ENCODE data around the gene TDP1. TPM values are rescaled to one million over a fixed set of nuclear protein-coding genes. Genes with fewer than 3 reads are reported as not detected.

TDP1 gene
- total RNA-seq, 4 donors from 2014 or later: 0.75 to 28.3 (median 14.5) TPM

- no peak for DNase-seq
- in situ Hi-C loops (cut with MboI; ENCODE audit: low pct_ligation_motif_present in 1 of 4, low pct_unique_long_range_greater_than_20kb in 1 of 4, low sequenced_read_pairs in 3 of 4) (no loop called here), intact Hi-C loops (cut with DNase I; ENCODE audit: low total_unique reads) (no loop called here)
- H3K36me3 ChIP-seq: peaks cover 0 to 11% (median 0%) of the 10 kb centered on the region in 4 donors
- no peaks in the 10 kb centered on the region for H3K27me3 ChIP-seq
- no peaks in the 10 kb centered on the region for H3K9me3 ChIP-seq
- no peaks in the 10 kb centered on the region for H3K4me1 ChIP-seq
- no peak overlapping the region for H3K4me3 ChIP-seq
- TF ChIP-seq EP300 (IDR thresholded peaks at IDR 0.05; ENCODE audit: low read depth) (no peak), CTCF (IDR thresholded peaks at IDR 0.05) (no peak), POLR2AphosphoS5 (IDR thresholded peaks at IDR 0.05) (no peak), POLR2A (IDR thresholded peaks at IDR 0.05) (no peak)
- no peak overlapping the region for H3K27ac ChIP-seq
Measured at GRCh38 chr14:89947344-89947743, 8.4 kb upstream of the TDP1 start.

DNA sequence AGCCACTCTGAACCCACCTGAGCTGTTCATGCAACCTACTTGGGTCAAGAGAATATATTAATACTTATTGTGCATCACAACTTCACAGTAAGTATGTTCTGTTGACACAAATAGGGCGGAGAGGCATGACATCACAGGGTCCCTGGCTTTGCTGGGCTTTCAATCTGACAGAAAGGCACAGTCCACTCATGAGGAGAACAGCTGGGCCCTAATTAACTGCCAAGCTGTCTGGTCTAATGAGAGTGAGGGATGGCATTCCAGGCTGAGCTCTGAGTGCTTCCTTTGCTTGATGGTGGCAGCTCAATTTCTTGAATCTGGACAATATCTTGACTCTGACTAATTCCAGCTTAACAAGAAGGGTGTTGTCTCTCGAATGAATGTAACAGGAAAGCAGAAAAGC is 3.2 kb upstream of the TDP1 start:
- Histone ChIP-seq H3K4me1 (peaks cover 4 to 21% (median 19%) of the 10 kb centered on the region in 4 donors), H3K9me3 (no peaks in the 10 kb centered on the region), H3K36me3 (peaks cover 0 to 11% (median 0%) of the 10 kb centered on the region in 4 donors), H3K27me3 (no peaks in the 10 kb centered on the region), H3K4me3 (no peak overlapping the region), H3K27ac (no peak overlapping the region)
- no peak for TF ChIP-seq CTCF (IDR thresholded peaks at IDR 0.05)
- TF ChIP-seq POLR2A (IDR thresholded peaks at IDR 0.05): no peak
- TF ChIP-seq EP300 (IDR thresholded peaks at IDR 0.05; ENCODE audit: low read depth): no peak
- no peak for TF ChIP-seq POLR2AphosphoS5 (IDR thresholded peaks at IDR 0.05)
- in situ Hi-C loops (cut with MboI; ENCODE audit: low pct_ligation_motif_present in 1 of 4, low pct_unique_long_range_greater_than_20kb in 1 of 4, low sequenced_read_pairs in 3 of 4) (loop anchor here in 1 of 4 donors (25.0 kb wide), 1 partner anchor 285 kb away; no protein-coding TSS in a partner anchor), intact Hi-C loops (cut with DNase I; ENCODE audit: low total_unique reads) (no loop called here)
- DNase-seq: no peak
- WGBS, 2 donors (ENCODE audit: low coverage in 1 of 2): 57 to 79% methylated on average over 1 to 2 of the region's 2 CpGs

DNA sequence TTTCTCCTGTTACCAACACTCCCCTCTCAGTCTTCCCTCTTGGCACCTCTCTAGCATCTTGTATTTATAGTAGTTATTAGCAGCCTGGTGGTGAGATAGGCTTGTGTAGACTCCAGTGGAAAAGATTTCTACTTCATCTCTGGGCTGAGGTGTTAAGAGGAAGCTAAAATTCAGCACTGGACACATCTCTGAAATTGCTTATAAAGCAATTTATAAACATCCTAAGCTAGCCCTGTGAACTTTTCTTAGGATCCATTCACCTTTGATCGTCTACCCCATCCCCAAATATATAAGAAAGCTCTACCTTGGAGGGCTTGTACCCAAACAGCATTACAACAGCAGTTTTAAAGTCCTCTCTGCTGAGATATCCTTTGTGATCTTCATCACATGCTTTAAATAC is 2.1 kb upstream of the TDP1 start:
- no peak overlapping the region for H3K4me3 ChIP-seq
- no peak for DNase-seq
- no peaks in the 10 kb centered on the region for H3K27me3 ChIP-seq
- no peaks in the 10 kb centered on the region for H3K9me3 ChIP-seq
- intact Hi-C loops (cut with DNase I; ENCODE audit: low total_unique reads): no loop called here
- 50 to 65% methylated on average over 1 of the region's 1 CpG for WGBS, 2 donors (ENCODE audit: low coverage in 1 of 2)
- peaks cover 0 to 11% (median 0%) of the 10 kb centered on the region in 4 donors for H3K36me3 ChIP-seq
- in situ Hi-C loops (cut with MboI; ENCODE audit: low pct_ligation_motif_present in 1 of 4, low pct_unique_long_range_greater_than_20kb in 1 of 4, low sequenced_read_pairs in 3 of 4): loop anchor here in 1 of 4 donors (25.0 kb wide), 1 partner anchor 284 kb away; no protein-coding TSS in a partner anchor
- H3K27ac ChIP-seq: no peak overlapping the region
- no peak for TF ChIP-seq POLR2A (IDR thresholded peaks at IDR 0.05)
- no peak for TF ChIP-seq CTCF (IDR thresholded peaks at IDR 0.05)
- no peak for TF ChIP-seq EP300 (IDR thresholded peaks at IDR 0.05; ENCODE audit: low read depth)
- TF ChIP-seq POLR2AphosphoS5 (IDR thresholded peaks at IDR 0.05): no peak
- H3K4me1 ChIP-seq: peaks cover 4 to 24% (median 19%) of the 10 kb centered on the region in 4 donors

DNA sequence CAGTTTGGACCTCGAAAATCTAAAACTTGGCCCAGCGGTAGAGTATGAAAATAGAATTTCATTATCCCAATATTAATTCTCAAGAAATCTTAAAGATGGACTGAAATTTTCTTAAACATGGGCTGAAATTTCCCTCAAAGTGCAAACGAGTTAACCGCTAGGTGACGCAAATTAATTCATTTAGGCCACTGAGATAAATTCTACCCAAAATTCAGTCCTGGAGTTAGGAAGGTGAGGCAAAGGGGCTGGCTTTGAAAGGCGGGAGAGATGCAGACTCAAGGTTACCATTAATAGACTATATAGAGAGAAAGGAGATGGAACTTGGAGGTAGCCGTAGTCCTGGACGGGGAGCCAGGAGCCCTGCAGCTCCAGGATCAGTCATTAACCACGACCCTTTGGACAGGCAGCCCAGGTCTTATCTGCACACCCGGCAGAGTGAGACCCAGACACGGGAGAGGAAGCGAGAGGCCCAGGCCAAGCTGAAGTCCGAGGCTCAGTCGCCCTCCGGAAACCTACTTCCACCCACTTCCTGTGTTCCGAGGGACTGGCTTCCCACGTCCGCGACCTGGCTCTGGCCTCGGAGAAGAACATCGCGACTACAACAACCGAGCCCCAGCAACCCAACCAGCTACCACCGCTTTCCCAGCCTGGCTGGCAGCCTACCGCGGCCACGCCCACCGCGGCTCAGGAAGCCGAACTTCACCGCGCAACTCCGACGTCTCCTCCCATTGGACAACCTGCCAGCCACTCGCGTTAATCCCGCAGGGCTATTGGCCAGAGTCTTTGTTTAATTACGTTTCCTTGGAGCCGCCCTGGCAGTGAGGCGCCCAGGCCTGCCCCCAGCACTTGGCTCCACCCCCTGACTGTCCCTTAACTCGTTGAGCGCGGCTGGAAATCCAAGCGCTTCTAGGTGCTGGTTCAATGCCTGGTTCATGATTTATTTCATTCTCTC is 1.4 kb upstream of the TDP1 start, which contains the start of gene EFCAB11:
EFCAB11 (minus strand) TSS at position 661 of the 952 bp plus-strand sequence; CDS start at position 591, 70 bp downstream.
- H3K27ac ChIP-seq: peak within 1 kb of the TSS; percentile 86 to 98 (median 96)
- in situ Hi-C loops (cut with MboI; ENCODE audit: low pct_ligation_motif_present in 1 of 4, low pct_unique_long_range_greater_than_20kb in 1 of 4, low sequenced_read_pairs in 3 of 4): loop anchor here in 1 of 4 donors (25.0 kb wide), 1 partner anchor 283 kb away; no protein-coding TSS in a partner anchor
- H3K27me3 ChIP-seq: no peaks in the 10 kb centered on the region
- peak; percentile 97 for DNase-seq
- TF ChIP-seq POLR2AphosphoS5 (IDR thresholded peaks at IDR 0.05): peak in 2 of 3 donors; percentile 36 to 39
- TF ChIP-seq POLR2A (IDR thresholded peaks at IDR 0.05): peak; percentile 41
- peak in 1 of 5 experiments; percentile 6 for TF ChIP-seq CTCF (IDR thresholded peaks at IDR 0.05)
- TF ChIP-seq EP300 (IDR thresholded peaks at IDR 0.05; ENCODE audit: low read depth): no peak
- no peaks in the 10 kb centered on the region for H3K9me3 ChIP-seq
- 2 to 4% methylated on average over 18 to 38 of the region's 44 CpGs for WGBS, 2 donors (ENCODE audit: low coverage in 1 of 2)
- intact Hi-C loops (cut with DNase I; ENCODE audit: low total_unique reads): no loop called here
- peaks cover 4 to 24% (median 19%) of the 10 kb centered on the region in 4 donors for H3K4me1 ChIP-seq
- peaks cover 0 to 7% (median 0%) of the 10 kb centered on the region in 4 donors for H3K36me3 ChIP-seq
- peak within 1 kb of the TSS; percentile 32 to 87 (median 68) for H3K4me3 ChIP-seq

Data from transverse colon (tissue), 4 donors.